ENCODE measurements around the gene MAEA.

The MAEA gene

GRCh38 chr4:1246901-1247863, 42.5 kb upstream of the MAEA start:
- TF ChIP-seq, protein P1, sequence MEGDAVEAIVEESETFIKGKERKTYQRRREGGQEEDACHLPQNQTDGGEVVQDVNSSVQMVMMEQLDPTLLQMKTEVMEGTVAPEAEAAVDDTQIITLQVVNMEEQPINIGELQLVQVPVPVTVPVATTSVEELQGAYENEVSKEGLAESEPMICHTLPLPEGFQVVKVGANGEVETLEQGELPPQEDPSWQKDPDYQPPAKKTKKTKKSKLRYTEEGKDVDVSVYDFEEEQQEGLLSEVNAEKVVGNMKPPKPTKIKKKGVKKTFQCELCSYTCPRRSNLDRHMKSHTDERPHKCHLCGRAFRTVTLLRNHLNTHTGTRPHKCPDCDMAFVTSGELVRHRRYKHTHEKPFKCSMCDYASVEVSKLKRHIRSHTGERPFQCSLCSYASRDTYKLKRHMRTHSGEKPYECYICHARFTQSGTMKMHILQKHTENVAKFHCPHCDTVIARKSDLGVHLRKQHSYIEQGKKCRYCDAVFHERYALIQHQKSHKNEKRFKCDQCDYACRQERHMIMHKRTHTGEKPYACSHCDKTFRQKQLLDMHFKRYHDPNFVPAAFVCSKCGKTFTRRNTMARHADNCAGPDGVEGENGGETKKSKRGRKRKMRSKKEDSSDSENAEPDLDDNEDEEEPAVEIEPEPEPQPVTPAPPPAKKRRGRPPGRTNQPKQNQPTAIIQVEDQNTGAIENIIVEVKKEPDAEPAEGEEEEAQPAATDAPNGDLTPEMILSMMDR (IDR thresholded peaks at IDR 0.05; ENCODE audit: insufficient read depth, low read depth, low read length, missing control alignments), result no peak
- peak; percentile 21 for DNase-seq (ENCODE audit: low read depth)

DNA sequence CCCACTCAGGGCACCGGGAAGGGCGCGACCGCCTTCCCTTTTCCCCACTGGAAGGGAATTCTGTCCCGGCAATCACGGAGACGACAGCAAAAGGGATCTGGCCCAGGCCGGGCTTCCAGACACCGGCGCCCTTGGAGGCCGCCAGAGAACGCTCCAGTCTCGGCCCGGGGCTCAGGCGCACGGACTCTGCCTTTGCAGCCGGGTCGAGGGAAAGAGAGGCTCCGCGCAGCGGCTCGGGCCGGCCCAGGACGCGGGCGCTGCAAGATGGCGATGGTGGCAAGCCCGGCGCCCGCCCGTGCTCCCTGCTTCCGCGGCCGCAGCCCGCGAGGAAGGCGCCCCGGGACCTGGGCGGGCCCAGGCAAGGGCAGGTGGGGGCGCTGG, 41.8 kb upstream of the MAEA start:
- peak overlapping the region; percentile 80 for H3K4me3 ChIP-seq (ENCODE audit: low read length)
- DNase-seq (ENCODE audit: low read depth), result peak; percentile 49
- TF ChIP-seq, protein P1 (IDR thresholded peaks at IDR 0.05; ENCODE audit: insufficient read depth, low read depth, low read length, missing control alignments), result no peak

More at GRCh38 chr4:1246901-1247863, 42.5 kb upstream of the MAEA start:
- H3K4me3 ChIP-seq (ENCODE audit: low read length), result peak overlapping the region; percentile 80

DNA sequence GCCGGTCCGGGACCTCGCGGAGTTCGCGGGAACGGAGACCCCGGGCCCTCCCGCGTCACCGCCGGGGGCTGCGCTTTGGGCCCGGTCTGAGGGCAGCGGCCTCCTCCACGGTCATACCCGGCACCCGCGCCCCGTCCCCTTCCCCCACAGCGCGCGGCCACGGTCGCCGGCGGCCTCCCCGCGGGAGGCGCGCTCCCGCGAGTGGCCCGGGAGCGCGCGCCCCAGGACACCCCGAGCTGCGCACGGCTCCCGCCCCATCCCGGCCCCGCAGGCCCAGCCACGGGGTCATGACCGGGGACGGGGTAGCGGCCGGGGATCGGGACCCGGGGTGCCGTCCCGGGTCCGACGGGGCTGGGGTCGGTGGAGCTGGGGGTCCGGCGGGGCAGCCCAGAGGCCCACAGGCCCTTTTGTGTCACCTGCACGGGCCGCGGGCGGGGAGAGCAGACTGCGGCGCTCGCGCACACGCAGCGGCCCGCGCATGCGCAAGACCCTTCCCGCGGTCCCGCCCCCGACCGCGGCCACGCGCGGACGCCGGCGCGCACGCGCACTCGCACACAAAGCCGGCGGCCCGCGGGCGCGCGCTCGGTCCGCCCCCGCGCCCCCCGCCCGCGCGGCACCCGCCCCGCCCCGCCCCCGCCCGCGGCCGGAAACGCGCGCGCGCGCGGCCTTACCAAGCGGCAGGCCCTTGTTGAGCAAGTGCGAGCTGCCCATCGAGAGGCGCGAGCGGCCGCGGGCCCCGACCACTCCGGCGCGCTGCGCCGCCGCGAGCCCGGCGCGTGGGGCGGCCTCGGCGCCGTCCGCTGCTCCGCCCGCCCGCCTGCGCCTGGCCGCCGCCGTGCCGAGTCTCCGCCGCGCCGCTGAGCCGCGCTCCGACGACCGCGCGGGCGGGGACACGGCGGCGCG, 41.2 kb upstream of the MAEA start, which contains the start of gene CTBP1:
Gene CTBP1 (minus strand): TSS at position 886 of the 903 bp plus-strand sequence. CDS start 7,799 bp downstream, outside the sequence.
- DNase-seq (ENCODE audit: low read depth), result peak; percentile 81
- TF ChIP-seq, protein P1 (IDR thresholded peaks at IDR 0.05; ENCODE audit: insufficient read depth, low read depth, low read length, missing control alignments), result no peak
- peak within 1 kb of the TSS; percentile 80 for H3K4me3 ChIP-seq (ENCODE audit: low read length)

DNA sequence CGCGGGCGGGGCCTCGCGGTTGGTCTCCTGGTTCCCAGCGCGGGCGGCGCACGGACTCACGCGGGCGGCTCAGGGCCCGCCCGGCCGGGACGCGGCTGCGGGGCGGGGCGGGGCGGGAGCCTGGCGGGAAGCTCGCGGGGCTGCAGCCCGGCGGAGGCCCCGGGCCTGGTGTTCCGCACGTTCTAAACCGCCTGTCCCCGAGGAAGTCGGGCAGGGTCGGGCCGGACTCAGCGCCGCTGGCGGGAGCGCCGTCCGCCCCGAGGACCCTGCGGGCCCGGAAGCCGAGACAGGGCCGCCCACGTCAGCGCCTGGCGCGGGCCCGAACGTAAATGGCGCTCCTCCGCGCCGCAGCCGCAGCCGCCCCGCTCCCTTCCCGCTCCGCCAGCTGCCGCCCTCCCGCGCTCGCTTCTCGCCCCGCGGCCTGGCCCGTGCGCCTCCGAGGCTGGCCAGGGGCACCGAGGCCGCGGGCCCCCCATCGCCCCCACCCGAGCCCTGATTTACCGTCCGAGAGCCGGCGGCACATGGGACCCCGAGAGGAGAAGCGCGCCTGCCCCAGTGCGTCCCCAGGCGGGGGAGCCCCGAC, 40.5 kb upstream of the MAEA start:
- TF ChIP-seq, protein P1 (IDR thresholded peaks at IDR 0.05; ENCODE audit: insufficient read depth, low read depth, low read length, missing control alignments), result no peak
- H3K4me3 ChIP-seq (ENCODE audit: low read length), result peak overlapping the region; percentile 58
- DNase-seq (ENCODE audit: low read depth), result peak; percentile 92

GRCh38 chr4:1249731-1250526, 39.8 kb upstream of the MAEA start:
- H3K4me3 ChIP-seq (ENCODE audit: low read length), result peak overlapping the region; percentile 58
- DNase-seq (ENCODE audit: low read depth), result peak; percentile 47
- TF ChIP-seq, protein P1 (IDR thresholded peaks at IDR 0.05; ENCODE audit: insufficient read depth, low read depth, low read length, missing control alignments), result no peak

- TF ChIP-seq, protein P1 (IDR thresholded peaks at IDR 0.05; ENCODE audit: insufficient read depth, low read depth, low read length, missing control alignments), result no peak
- no peak for DNase-seq (ENCODE audit: low read depth)
- H3K4me3 ChIP-seq (ENCODE audit: low read length), result no peak overlapping the region
Measured at GRCh38 chr4:1250527-1250812, 39.2 kb upstream of the MAEA start.

All from epithelial cell of esophagus (primary cell).